HG02943 (cell line): ENCODE data around the gene ZNF385D.

Experiments
- ATAC-seq: cut with Tn5 transposase; IDR thresholded peaks from one replicate; pipeline ENCODE4 v1.9.1; 2021; ENCODE audit warnings: mild to moderate bottlenecking, low read depth, moderate library complexity; ENCODE audit not compliant: unreplicated experiment

Gene ZNF385D

DNA sequence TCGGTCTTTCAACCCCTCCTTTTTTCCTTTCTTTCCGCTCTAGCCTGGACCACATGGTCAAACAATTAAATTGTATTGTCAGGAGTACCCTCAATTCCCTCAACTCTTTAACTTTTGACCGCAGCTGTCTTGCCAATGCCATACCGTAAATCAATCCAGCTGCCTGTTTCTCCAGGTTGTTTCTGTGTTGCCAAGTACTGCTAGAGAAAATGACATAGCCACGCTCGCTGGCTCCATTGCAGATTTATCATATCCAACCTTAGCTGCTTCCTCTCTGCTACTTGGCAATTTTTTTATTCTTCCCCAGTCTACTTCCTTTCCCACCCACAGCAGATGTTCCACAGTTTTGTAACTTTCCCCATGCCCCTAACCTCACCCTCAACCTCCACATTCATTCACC is 60.0 kb downstream of the ZNF385D start:
- no peak for ATAC-seq

DNA sequence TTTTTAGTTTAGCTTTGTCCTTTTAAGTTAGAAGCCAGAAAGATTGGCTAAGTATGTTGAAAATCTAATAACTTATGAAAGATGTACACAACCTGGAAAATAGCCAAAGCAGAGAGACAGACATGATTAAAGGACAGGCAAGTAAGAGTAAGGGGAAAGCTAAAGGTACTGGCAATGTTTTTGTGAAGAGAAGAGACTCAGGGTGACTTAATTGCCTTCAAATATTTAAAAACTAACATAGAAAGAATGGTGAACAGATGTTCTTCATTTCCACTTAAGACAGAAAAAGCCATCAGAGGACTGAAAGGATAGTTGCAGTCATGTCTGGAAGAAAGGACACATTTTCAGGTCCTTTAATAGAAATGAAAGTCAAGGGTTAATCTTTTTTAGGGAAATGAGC is 68.8 kb downstream of the ZNF385D start:
- ATAC-seq: no peak

DNA sequence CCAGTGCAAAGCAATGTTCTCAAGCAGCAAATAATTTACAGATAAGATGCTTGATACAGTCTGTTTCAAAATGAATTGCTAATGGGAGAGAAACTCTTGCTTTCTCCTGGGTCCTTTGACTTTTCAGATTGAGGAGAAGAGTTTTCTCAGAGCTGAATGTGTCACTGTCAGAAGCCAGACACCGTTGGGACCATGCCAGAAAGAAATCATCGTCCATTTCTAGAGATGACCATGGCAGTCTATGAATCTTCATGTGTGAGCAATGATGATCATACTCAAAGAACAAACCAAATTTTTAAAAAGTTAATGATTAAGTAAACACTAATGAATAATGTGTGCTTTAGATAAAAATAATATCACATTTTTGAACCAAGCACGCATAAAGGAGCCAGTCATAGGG is 77.6 kb downstream of the ZNF385D start:
- no peak for ATAC-seq

DNA sequence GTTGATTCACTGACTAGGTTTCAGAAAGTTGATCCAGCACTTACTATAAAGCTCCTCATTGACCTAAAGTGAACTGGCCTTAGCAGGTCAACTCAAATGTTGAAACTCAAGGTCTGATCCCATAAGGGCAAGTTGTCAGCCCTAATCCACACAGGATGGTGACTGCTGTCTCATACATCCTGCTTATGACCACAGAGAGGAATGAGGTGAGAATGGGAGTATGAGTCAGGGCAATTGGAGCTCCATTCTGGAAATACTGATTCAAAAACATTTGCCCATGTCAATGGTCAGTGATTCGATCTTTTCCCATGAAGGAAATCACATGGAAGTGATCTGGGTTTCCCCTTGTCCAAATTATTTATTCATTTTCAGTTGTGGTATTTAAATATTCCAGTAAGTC is 78.7 kb downstream of the ZNF385D start:
- no peak for ATAC-seq

DNA sequence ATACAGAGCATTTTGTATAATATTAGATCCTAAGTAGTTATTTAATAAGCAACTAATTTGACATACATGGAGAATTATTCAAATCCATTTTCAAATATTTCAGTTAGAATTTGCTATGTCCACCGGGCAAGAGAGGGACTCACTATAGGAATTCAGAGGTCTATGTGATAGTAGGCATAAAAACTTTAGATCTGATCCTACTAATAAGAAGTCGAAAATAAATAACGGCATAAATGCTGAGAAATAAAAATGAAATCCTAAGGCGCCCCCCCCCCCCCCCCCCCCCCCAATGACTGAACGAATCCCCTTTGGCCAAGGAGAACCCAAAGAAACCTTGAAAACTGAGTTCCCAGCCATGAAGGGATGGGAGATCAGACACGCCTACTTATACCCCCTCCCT is 80.6 kb downstream of the ZNF385D start:
- ATAC-seq: no peak

DNA sequence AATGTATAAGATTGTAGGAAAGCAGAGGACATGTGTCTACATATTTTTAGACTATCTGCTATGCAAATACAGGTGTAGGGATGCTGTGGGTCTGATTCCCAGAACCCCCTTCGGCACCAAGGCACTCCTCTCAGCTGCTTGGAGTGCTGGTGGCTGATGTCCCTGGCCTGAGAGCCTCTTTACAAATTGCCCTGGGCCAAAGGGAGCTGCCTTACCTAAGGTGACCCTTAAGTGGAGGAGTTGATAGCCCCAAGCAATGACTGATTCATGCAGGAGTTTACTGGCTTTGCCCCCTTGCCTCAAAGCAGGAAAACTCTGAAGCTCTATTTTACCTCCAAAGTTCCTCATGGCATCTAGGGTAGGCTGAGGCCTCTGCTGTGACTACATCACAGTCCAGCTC is 83.0 kb downstream of the ZNF385D start:
- ATAC-seq: no peak

DNA sequence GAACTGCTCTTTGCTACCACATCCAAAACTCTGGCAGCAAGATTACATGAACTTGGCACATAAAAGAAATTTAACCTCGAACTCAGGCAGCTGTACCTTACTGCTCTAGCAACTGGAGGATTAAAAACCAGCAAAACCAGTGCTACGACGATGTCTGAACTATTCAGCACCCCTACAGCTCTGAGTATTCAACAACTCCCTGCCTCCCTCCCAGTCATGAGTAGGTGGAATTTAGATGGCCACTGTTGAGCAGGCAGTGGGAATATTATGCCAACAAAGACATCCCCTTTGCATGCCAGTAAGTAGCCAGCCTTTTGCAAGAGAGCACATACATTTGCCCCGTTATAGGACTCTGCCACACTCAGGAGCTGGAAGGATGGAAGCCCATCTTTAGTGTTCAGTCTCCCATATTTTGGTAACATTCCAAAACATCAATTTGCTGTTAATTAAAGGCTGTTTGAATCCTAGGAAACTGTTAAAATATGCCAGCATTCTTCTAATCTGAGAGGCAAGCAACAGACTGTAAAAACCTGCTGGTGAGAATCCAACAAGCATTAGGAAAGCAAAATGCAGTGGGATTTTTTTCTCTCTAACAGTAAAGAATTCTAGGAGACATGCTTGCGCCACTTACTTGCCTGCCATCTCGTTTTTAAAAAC is 85.4 kb downstream of the ZNF385D start:
- no peak for ATAC-seq

DNA sequence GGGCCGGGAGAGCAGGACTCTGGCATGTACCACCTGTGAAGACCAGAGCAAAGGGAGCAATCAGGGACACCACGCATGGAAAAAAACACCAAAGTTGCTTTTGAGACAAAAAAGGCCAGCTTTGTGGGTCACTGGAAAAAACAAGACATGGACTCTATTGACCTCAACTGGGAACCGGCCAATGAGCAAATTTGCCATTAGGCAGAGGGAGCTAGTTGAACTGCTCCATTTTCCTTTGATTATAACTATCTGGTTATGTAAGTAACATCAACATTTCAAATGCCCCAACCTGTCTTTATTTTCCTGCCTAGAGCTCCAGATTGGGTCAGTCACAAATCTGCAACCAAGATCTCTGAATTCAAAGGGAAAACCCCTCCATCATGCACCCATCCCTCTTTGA is 86.0 kb downstream of the ZNF385D start:
- ATAC-seq: no peak

DNA sequence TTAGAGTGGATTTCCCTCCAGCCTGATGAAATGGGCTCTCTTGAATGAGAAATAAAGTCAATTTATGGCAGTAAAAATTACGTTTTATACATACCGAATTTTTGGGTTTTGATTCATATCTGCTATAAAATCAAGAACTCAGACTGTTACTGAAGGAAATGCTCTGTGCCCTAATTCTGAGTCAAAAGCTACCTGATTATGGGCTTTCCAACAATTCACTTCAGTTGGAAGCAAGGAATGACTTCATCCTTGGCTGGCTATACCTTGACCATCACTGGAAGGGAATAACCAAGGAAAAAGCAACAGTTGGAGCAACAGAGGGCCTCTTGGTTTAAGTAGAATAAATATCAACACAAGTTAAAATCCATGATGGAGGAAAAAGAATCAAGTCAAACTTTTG is 88.6 kb downstream of the ZNF385D start:
- ATAC-seq: no peak

DNA sequence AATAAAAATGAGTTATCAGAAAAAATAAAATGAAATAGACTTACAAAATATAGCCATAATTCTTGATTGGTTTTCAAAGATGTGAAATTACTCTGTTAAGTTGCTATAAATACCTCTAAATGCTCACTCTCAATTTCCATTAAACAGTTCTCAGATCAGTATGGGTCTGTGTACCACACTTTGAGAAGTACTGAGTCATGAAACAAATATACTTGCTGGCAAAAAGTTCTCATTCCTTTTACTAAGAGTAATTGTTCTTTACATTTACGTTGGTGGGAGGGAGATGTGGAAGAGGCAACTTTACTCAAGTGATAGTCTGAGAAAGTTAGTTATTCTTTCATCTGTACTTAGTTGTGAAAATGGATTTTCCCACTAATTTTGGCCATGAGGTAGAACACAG is 96.3 kb downstream of the ZNF385D start:
- ATAC-seq: no peak

DNA sequence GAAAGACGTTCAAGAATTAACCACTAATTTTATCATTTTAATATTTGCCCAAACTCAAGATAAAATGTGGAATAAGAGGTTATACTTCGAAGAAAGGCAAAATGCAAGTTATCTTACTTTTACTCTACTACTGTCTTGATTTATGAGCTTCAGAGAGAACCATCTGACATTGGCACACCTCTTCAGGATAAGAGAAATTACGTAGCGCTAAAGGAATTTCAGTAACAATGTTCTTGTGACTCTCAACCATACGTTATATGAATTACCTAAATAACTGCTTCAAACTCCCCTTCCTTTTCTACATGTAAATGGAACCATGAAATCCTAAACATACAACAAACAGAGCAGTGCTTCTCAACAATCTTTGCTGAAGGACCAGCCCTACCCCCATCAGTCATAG is 96.8 kb downstream of the ZNF385D start:
- no peak for ATAC-seq

DNA sequence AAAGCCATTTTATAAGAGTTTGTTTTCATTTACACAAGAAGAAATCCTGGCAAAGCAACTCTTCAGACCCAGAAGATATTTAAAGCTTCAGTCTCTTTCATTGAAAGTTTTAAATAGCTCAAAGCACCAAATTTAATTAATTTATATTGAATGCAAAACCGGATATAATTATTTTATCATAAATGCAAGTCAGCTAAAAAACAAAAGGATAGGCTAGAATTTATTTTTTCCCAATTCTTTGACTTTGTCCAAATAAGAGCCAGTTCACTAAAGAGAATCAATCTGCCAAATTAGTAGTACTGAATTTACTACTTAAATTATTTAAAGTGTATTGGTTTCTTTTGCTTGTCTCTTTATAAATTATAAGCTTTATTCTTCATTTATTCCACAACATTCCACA is 101.5 kb downstream of the ZNF385D start:
- no peak for ATAC-seq

DNA sequence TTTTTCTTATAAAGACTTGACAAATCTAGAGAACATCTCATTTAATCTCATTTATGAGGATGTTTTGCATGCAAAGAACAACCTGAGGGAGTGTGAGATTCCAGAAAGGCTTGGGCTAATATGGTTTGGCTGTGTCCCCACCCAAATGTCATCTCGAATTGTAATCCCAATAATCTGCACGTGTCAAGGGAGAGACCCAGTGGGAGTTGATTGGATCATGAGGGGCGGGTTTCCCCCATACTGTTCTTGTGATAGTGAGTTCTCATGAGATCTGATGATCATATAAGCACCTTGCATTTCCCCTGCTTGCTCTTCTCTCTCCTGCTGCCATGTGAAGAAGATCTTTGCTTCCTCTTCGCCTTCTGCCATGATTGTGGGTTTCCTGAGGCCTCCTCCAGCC is 103.0 kb downstream of the ZNF385D start:
- ATAC-seq: no peak

DNA sequence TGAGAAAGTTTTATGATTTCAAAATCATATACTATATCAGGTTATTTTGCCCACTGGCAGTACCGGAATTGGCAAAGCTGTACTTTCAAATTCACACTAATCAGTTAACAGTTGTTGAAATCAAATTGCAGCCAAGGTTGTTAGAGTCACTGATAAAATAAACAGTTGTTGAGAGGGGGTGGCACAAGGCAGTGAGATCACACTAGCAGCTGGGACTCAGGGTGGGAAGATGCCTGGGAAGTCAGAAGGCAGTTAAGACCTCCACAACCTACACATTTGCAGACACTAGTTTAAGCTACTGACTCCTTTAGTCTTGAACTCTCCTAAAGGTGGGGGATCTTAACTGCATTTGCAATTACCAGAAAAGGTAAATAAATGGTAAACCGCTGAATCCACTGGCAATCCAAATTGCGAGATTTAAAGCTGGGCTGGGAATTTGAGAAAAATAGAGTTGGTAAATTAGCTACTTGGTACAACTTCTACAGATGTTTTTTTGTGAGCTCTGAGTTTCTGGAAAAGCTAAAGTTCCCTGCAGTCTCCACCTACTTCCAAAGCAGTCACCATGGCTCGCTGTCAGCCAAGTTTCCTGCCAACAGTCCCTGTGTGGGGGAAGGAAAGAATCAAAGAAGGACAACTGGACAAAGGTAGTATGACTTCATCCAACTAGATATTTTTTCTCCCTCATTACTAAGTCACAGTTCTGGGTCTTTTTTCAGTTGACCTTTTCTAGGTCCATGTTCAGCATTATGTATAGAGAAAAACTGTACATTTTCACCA is 105.7 kb downstream of the ZNF385D start:
- ATAC-seq: no peak

DNA sequence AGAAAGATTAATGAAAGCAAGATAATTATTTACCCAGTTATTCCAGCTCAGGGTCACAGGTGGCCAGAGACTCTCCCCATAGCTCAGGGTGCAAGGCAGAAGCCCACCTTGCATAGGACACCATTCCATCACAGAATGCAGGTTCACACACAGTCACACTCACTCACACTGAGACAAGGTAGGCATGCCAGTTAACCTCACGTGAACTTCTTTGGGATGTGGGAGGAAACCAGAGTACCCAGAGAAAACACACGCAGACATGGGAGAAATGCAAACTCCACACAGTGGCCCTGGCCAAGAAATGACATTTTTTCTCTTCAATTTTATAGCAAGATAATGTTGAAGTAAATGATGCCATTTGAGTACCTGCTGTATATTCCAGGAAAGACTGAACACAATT is 106.7 kb downstream of the ZNF385D start:
- no peak for ATAC-seq

DNA sequence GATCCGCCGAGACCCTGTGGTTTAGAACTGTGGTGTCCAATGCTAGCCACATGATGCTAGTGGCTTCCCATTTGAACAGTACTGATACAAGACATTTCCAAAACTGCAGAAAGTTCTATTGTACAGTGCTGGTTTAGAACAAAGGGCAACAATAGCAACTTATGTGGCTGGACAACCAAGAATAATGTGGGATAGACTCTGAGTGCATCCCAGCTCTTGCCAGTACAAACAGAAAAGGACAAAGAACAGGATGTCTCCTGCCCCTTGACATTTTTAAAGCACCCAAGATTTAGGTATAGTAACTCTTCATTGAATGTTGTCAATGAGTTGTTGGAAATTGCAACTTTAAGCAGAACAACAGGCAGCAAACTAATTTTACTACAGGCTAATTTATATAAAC is 107.3 kb downstream of the ZNF385D start:
- ATAC-seq: no peak

DNA sequence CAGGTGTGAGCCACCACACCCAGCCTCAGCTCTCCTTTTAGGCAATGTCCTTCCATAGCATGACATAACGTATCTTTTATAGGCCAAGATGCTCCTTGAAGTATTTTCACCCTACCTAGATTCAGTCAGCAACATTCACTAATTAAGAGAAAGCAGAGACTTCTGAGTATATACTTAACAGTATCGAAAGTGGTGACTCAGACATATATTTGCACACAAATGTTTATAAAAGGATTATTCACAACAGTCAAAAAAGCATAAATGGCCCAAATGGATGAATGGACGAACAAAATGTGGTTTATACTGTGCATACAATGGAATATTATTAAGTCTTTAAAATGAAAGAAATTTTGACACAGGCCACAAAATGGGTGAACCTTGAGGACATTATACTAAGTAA is 108.6 kb downstream of the ZNF385D start:
- ATAC-seq: no peak

DNA sequence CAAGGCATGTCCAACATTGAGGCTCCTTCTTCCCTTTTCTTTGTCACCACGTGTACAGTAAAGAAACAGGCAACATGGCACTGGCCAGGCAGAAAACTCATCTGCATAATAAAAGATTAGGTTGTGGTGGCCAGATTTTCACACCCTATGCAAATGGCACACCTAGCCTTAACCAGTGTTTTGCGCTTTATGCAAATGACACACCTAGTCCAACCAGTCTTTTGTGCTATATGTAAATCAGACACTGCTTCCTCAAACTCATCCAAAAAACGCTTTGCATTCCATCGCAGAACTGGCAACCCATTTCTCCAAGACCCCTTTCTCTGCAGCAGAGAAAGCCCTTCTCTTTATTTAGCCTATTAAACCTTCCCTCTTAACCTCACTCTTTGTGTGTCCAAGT is 109.1 kb downstream of the ZNF385D start:
- no peak for ATAC-seq

DNA sequence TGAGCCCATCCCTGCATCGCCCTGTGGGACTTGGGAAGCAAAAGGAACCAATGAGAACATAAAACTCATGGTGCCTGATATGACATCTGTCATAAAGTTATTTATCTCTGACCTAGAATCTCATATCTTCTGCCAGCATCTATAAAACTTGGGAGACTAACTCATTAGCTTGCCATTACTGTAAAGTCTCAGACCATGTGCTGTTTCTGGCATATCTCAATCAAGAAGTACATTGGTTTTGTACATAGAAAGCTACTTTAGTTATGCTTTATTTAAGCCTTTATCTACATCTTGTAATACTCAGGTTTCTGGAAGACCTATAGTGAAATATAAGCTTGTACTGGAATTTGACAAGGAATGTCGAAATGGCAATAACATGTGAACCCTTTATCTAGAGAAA is 112.5 kb downstream of the ZNF385D start:
- no peak for ATAC-seq

DNA sequence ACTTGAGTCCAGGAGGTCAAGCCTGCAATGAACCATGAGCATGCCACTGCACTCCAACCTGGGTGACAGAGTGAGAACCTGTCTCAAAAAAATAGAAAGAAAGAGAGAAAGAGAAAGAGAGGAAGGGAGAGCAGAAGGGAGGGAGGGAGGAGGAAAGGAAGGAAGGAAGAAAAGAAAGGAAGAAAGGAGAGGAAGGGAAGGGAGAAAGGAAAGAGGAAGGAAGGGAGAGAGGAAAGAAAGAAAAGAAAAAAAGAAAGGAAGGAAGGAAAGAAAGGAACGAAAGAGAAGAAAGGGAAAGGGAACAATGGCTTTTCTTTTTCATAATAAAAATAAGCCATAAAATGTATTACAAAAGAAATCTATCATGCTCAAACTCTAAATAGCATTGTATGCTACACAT is 116.9 kb downstream of the ZNF385D start:
- ATAC-seq: no peak

DNA sequence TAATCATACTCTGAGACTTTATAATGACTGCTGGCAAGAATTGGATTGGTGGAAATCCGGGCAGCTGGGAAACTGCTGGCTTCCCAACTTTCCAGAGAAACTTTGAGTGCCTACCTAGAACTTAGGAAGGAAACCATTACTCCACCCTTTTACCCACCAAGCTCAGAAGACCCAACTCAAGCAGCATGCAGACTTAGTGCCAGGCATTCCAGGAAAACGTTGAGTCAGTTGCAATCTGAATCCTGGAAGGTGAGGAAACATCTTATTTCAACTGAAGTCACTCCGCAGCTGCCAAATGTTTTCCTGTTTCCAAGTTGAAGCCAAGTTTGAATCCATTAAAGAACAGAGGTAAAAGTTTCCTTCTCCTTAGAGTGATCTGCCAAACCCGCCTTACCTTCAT is 126.5 kb downstream of the ZNF385D start:
- no peak for ATAC-seq

DNA sequence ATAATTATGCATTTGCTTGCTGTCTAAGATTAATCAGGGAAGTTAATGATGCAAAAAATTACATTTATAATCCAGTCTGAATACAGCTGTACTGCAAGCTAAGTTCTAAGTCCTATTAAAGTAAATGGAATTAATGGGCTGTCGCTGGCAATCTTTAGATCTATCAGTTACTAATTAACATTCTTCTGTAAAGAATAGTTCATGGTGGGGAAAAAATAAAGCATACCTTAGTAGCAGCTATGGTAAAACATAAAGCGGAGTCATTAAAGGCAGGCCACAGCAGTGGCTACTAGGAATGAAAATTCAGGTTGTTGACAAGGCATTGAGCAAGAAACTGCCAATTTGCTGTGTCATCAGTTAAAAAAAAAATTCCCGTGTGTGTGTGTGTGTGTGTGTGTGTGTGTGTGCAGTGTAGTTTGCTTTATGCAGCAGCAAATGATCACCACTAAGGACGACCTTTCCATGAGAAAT is 129.8 kb downstream of the ZNF385D start:
- no peak for ATAC-seq
